ENCODE results near the gene CTU2.

The CTU2 gene

DNA sequence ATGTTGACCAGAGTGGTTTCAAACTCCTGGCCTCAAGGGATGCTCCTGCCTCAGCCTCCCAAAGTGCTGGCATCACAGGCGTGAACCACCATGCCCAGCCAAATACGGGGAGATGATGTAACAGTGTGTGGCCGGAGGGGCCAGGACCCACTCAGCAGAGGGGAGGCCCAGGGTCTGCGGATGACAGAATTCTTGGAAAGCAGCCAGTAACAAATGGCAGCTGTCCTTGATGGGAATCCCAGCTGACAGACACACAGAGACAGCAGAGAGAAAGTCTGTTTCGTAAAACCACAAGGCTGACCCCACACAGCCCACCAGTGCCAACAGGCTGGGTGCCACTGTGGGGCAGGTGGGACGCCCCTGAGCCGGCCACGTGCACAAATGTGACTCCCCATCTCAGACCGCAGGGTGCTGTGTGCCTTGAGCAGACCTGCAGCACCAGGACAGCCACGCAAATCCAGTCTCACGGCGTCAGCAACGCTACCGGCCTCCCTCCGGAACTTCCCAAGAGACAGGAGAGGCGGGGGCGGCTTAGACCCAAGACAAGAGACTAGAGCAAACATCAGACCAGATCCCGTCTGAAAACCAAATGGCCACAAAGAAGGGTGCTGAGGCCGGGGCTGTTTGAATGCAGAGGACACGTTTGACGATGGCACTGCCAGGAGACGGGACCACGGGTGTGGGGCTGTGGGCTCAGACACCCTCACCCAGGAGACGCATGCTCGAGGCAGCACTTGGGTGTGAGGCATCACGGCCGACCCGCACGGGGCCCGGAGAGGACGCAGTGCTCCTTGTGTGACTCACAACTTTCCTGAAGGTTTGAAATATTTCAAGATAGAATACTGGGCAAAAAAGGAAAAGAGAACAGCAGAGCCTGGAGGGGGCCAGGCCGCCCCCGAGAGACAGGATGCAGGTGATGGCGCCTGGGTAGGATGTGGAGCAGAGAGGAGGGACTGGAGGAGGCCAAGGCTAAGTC is 24.6 kb downstream of the CTU2 start:
- no peak for DNase-seq (ENCODE audit: low read depth)

DNA sequence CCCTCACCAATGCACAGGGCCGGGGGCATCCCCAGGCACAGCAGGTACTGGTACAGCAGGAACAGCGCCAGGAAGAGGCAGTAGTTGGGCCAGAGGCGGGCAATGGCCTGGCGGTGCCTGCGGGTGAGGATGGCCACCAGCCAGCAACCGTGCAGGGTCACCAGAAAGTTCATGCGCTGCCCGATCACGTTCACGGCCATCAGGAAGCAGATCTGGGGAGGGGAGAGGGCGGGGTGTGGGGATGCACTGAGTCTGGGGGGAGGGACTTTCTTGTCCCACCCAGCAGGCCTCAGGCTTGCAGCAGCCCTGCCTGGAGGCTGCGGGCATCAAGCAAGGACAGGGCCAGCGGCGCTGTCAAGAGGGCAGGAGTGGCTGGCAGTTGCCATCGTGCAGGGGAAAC is 25.4 kb downstream of the CTU2 start:
- no peak for DNase-seq (ENCODE audit: low read depth)

DNA sequence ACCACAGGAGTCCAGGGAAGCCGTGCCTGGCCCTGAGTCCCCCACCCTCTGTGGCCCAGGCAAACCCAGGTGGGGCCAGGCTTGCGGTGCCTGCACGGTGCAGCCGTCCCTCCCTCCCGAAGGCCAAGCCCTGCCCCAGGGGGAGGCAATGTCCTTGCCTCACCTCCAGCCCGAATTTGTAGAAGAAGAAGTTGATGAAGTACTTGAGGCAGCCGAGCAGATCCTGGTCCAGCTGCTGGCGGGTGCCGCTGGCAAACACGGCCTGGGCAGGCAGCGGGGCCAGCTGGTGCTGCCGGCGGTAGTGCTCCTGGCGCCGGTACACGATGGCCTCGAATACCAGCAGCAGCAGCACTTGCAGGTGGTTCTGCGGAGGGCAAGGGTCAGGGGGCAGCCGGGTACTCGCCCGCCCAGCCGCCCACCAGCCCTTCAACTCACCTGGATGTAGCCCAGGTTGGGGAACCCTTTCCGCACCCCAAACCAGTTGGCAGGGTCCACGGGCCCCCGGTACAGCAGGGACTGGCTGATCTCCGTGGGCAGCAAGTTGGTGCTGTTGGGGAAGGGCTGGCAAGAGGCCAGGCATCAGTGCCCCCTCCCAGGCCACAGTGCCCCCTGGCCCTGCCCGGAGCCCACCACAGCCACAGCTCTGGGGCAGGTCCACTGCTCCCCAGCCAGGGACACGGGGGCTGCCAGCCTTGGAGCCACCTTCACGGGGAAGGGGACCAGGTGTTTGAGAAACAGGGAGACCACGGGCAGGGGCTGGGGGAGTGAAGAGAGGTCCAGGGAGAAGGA is 26.1 kb downstream of the CTU2 start:
- DNase-seq (ENCODE audit: low read depth): no peak

DNA sequence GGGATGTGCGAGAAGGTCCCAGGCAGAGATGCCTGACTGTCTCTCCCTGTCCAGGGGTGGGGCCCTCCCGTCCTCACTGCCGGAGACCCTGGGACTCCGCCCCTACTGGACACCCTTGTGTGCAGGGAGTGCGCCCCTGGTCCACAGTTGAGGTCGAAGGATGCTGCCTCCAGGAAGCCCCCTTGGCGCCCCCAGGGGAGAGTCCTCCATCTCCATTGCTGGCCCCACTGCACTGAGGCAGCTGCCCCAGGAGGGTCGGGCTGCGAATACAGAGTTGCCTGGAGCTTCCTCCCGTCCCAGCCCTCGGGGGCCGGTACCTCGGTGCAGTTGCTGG is 26.6 kb downstream of the CTU2 start:
- DNase-seq (ENCODE audit: low read depth): no peak

DNA sequence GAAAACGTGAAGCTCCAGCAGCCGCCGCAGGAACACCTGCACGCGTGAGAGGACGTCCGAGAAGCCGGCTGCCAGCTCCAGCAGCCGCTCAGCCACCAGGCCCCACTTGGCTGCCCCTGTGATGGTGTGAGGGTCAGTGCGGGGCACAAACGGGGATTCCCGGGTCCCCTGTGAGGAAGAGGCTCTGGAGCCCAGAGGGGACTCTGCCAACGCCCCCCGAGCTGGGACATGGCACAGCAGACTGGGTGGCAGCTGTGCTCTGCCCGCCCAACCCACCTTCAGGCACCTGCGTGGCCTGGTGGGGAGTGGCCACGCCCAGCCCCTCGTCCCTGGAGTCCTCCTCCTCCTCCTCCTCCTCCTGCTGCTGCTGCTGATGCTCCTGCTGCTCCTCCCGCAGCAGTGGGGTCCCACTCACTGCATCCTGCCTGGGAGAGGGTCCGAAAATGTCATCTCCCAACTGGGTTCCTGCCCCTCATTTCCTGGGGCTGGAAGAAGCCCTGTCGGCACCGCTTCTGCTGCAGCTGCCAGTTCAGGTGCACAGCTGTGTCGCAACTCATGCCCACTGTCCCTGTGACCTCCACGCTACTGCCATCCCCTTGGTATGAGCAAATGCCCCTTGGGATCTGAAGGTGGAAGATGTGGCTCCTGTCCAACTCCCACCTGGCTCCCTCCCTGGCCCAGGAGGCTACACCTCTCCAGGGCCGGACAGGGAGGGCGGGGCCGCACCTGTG is 27.5 kb downstream of the CTU2 start:
- DNase-seq (ENCODE audit: low read depth): no peak

DNA sequence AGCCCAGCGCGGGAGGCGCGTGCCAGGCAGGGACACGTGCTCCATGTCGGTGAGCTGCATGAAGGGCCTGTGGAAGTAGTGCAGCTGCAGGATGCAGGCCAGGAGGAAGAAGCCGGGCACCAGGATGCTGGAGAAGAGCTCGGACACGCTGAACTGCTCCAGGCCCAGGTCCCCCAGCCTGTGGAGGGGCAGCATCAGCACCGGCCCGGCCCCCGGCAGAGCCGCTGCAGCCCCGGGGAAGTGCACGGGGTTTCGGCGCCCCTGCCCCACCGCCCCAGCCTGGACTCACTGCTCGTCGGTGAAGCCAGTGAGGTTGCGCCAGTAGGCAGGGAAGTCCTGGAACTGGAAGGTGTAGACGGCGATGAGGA is 28.0 kb downstream of the CTU2 start:
- DNase-seq (ENCODE audit: low read depth): no peak

DNA sequence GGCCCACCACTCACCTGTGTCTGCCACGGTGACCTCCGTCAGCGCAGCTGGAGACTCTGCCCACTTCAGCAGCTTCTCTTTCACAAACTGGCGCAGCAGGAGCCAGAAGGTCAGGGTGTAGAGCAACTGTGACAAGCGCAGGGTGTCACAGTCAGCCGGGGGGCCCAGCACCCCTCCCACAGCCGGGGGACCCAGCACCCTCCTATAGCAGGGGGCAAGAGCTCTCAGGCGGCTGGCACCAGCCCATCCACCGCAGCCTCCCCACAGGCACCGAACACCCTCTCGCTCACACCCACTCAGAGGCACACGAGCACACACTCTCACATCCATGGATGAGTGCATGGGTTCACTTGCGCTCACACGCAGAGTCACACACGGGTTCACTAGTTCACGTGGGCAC is 28.8 kb downstream of the CTU2 start:
- no peak for DNase-seq (ENCODE audit: low read depth)

DNA sequence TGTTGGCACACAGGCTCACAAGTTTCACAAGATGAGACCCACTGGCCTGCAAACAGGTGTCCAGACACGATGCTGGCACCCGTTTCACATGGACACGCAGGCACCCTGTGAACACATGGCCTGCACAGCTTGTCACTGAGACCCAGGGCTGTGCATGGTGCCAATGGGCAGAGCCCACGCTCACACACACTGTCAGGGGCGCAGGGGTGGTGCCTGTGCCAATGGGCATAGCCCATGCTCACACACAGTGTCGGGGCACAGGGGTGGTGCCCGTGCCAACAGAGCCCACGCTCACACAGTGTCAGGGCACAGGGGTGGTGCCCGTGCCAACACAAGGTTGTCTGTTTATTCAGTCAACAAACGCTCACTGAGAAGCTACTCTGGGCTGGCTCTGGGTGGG is 29.3 kb downstream of the CTU2 start:
- no peak for DNase-seq (ENCODE audit: low read depth)

DNA sequence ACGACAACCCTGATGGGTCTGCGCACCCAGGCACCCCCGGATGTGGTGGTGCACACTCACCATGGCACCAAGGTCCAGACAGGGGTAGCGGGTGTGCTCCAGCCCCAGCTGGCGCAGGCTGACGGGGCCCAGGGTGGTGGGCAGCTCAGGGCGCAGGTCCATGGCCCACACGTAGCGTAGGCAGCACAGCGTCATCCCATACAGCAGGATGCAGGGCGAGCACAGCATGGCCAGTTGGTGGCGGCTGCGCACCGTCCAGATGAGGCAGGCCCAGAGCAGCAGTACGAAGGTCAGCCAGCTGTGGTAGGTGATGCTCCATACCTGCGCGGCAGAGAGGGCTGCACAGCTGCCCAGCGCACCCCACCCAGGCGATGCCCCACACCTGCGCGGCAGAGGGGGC is 29.8 kb downstream of the CTU2 start:
- no peak for DNase-seq (ENCODE audit: low read depth)

DNA sequence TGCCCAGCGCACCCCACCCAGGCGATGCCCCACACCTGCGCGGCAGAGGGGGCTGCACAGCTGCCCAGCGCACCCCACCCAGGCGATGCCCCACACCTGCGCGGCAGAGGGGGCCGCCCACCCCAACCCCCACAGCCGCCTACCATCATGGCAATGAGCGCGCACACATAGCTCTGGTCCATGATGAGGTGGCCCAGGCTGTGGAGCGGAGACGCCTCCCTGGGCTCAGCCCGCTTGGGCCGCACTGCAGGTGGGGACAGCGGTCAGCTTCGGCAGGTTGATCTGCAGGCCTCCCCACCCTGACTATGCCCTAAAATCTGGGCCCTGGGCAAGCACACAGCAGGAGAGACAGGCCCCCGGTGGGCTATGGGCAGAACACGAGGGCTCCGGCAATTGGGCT is 30.2 kb downstream of the CTU2 start:
- DNase-seq (ENCODE audit: low read depth): no peak

DNA sequence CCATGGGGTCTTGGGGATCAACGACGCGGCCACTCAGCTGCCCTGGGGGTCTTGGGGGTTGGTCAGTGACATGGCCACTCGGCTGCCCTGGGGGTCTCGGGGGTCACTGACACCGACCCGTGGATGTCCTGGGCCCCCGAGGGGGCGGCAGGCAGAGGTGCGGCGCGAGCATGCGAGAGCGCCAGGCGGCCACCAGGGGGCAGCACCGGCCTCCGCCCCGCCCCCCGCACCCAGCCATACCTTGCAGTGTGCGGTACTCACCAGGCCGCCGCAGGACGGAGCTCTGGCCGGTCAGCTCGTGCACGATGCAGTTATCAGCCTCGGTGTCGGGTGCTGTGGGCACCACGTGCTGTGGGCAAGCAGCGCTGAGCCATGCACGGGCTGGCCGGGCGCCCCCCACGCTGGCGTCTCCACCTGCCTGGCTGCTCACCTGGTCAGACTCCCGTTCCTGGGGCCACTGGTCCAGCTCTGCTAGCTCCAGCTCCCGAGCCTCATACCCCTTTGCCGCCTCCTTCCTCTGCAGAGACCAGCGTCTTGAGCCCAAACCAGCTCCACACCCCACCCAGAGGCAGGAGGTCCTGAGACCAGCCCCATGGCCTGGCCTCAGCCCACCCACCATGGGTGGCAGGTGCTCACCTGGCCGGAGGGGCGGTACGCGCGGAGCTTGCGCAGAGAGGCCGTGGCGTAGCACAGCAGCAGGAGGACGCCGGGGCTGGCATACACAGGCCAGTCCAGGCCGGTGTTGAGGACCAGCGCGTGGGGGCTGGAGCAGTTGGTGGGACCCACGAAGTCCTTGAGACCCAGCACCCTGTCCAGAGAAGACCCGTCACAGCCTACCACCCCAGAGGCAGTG is 31.2 kb downstream of the CTU2 start:
- peak; percentile 29 for DNase-seq (ENCODE audit: low read depth)

DNA sequence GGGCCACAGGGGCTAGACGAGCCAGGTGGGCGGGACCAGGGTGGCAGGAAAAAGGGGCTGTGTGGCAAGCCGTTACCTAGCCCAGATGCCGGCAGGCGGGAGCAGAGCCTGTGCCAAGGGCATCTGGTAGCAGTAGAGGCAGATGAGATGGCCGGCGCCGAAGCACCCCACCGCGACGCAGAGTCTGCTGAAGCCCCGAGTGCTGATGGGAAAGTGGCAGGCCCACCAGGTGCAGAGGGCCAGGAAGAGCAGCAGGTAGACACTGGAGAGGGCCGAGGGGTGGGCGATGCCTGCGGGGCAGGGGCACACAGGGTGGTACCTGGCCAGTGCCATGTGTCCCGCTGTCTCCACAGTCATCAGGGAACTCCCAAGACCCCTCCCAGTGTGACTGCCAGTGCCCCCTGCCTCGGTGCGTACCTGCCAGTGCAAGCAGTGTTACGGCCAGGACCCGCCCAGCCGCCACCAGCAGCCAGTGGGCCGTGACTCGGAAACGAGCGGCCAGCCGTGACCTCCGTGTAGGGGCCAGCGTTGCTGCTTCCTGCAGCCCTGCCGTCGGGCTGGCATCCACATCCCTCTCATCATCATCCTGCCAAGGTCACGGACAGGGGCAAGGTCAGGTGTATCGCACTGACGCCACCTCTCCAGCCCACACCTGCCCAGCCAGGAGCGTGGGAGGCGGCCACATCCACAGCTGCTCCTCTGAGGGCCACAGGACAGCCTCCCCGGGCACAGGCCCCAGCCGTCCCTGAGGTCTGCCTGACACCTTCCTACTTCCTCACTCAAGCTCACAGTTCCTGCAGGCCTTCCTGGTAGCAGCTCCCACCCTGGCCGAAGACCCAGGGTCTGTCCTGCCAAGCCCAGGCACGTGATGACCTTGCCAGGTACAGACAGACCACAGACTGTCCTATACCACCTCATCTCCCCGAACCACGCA is 32.1 kb downstream of the CTU2 start:
- DNase-seq (ENCODE audit: low read depth): no peak

DNA sequence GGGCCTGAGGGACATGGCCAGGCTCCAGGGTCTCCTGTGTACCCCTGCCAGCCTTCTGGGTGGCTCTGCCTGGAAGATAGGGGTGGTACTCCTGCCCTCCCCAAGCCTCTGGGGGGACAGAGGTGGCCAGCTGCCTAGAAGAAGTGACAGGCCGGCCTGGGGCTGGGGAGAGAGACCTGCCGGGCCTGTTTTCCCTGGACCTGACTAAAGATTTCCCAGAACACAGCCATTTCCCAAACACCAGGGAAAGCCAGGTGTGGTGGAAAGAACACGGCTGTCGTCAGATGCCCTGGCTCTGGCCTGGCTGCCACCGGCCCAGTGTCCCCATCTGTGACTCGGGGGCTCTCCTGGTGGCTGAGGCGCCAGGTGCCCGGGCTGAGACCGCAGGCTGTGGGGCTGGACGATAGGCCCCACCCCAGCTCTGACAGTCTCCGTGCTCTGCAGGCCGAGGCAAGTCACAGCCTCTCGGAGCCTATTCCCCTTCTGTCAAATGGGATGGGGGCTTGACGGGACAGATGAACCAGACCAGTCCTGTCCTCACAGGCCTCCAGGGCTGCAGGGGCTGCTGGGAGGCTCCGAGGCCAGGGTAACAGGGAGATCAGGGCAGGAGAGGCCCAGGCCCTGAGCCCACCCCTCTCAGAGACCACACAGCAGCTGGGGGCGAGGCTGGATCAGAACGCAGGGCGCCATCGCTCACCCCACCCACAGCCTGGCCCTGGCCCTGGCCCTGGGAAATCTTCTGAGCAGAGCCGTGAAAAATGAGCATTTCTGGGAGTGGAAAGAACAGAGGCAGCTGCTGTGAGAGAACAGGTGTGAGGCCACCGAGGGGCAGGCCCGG is 33.1 kb downstream of the CTU2 start:
- no peak for DNase-seq (ENCODE audit: low read depth)

DNA sequence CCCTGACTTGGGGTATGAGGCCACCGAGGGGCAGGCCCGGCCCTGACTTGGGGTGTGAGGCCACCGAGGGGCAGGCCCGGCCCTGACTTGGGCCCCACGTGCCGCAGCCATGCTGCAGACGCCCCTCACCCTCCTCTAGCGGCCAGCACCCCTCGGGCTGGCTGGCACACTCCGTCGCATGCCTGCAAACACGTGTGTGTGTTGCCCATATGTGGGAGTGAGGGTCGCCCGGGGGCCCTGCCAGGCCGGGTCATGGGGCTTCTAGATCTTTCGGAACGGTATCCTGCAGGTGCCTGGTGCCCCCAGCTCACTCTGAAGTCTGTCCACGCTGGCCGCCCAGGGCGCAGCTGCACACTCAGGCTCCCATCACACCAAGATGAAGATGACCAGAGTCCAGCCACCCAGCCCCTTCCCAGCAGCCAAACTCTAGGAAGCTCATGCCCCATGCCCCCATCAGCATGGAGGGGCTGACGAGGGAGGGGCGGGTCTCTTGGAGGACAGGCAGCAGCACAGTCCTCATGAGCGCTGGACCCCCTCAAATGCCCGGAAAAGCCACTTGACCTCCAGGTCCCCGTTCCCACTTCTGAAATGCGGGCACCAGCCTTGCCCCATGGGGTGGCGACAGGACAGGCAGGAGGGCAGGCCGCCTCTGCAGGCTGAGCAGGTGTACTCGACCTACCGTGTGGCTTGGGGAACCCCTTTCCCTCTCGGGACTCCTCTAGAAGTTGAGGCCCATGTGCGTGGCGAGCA is 33.8 kb downstream of the CTU2 start:
- DNase-seq (ENCODE audit: low read depth): no peak

DNA sequence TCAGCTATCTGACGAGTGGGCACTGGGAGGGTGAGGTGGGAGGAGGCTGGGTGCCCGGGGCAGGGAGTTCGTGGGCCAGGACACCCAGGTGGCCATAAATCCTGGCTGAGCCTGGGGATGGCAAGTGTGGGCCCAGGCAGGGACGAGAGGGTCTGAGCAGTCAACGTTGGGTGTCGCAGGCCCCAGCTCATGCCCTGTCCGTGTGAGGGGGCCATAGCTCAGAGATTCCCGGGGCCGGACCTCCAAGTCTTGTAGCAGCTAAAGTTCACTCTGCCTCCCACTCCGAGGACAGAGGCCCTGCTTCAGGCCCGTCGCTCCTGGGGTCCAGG is 34.4 kb downstream of the CTU2 start:
- no peak for DNase-seq (ENCODE audit: low read depth)

DNA sequence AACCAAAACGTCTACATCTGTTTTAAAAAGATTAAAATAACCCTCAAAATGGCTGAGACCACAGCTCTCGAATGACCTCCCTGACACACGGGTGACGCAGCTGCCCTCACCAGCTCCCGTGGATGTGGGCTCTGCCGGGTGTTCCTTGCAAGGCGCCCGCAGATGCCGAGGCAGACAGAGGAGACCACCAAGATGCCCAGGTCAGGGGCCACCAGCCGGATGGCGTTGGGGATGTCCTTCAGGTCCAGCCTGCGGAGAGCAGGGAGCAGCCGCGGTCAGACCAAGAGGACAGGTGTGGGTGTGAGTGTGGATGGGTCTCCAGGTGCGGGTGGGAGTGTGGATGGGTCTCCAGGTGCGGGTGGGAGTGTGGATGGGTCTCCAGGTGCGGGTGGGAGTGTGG is 35.1 kb downstream of the CTU2 start:
- no peak for DNase-seq (ENCODE audit: low read depth)

DNA sequence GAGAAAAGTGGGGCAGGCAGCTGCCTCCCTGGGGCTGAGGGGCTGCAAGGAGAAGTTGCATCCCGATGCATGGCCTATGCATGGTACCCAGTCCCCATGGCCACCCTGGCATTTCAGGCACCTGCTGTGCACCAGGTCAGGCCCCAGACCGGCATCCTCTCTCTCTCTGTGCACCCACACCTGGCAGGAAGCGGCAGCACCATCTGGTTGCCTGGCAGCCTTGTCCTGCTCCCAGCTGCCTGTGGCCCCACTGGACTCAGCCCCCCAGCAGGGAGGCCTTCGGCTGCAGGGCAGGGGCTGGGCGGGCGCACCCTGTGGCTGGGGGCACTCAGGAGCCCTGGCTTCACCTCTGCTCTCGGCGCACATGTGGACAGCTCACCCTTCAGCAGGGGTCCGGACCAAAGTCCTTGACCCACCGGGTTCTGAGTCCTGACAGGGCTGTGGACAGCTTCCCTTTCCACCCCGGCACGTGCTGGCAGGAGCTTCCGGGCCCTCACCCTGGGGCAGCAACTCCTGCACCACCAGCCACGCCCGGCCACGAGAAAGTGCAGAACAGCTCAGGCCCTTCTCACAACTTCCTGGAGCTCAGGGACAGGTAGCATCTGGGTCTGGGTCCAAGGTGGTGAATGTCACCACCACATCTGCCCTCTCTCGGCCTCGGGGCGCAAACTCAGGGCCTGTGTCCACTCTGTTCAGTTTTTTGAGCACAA is 36.7 kb downstream of the CTU2 start:
- DNase-seq (ENCODE audit: low read depth): no peak
